Measurements from ENCODE around the gene BCL2L2.

- TF ChIP-seq, protein P1, sequence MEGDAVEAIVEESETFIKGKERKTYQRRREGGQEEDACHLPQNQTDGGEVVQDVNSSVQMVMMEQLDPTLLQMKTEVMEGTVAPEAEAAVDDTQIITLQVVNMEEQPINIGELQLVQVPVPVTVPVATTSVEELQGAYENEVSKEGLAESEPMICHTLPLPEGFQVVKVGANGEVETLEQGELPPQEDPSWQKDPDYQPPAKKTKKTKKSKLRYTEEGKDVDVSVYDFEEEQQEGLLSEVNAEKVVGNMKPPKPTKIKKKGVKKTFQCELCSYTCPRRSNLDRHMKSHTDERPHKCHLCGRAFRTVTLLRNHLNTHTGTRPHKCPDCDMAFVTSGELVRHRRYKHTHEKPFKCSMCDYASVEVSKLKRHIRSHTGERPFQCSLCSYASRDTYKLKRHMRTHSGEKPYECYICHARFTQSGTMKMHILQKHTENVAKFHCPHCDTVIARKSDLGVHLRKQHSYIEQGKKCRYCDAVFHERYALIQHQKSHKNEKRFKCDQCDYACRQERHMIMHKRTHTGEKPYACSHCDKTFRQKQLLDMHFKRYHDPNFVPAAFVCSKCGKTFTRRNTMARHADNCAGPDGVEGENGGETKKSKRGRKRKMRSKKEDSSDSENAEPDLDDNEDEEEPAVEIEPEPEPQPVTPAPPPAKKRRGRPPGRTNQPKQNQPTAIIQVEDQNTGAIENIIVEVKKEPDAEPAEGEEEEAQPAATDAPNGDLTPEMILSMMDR (IDR thresholded peaks at IDR 0.05): no peak
- no peak for TF ChIP-seq EP300 (IDR thresholded peaks at IDR 0.05)
Observed at GRCh38 chr14:23344481-23344880, 37.8 kb downstream of the BCL2L2 start.

Measured in tibial nerve (tissue), 4 donors.